GM23248 (cell line): Measurements from ENCODE around the gene CPEB3. TPM values are rescaled to one million over a fixed set of nuclear protein-coding genes. Genes with fewer than 3 reads are reported as not detected.

Experiments used
- DNase-seq: peaks from one replicate; pipeline ENCODE4 v3.0.0-alpha.2; 2015
- H2AFZ ChIP-seq: fragments of 200-600 bp; sonication (generic); 2 replicates; pipeline ENCODE4 v1.6.1; 2016; ENCODE audit warnings: antibody characterized with exemption
- H3F3A ChIP-seq: fragments of 200-600 bp; sonication (generic); 2 replicates; pipeline ENCODE4 v1.6.1; 2016; ENCODE audit warnings: mild to moderate bottlenecking, antibody characterized with exemption, mixed run types; ENCODE audit not compliant: insufficient read depth
- H3K27ac ChIP-seq: fragments of 200-600 bp; sonication (generic); 2 replicates; pipeline ENCODE4 v1.5.1; 2016; ENCODE audit warnings: mild to moderate bottlenecking
- H3K27me3 ChIP-seq: fragments of 200-600 bp; sonication (generic); replicated peaks from 2 replicates; pipeline ENCODE4 v1.6.1; 2016; ENCODE audit warnings: mild to moderate bottlenecking; ENCODE audit not compliant: insufficient read depth
- H3K36me3 ChIP-seq: fragments of 200-600 bp; sonication (generic); 2 replicates; pipeline ENCODE4 v1.6.1; 2016; ENCODE audit warnings: low read depth, mild to moderate bottlenecking
- H3K4me1 ChIP-seq: fragments of 200-600 bp; sonication (generic); 2 replicates; pipeline ENCODE4 v1.6.1; 2016; ENCODE audit warnings: mild to moderate bottlenecking; ENCODE audit not compliant: insufficient read depth
- H3K4me2 ChIP-seq: fragments of 200-600 bp; sonication (generic); one replicate; pipeline ENCODE4 v1.6.1; 2016; ENCODE audit warnings: mild to moderate bottlenecking; ENCODE audit not compliant: unreplicated experiment
- H3K4me3 ChIP-seq: fragments of 200-600 bp; sonication (generic); 2 replicates; pipeline ENCODE4 v1.5.1; 2016; ENCODE audit warnings: mild to moderate bottlenecking
- H3K79me2 ChIP-seq: fragments of 200-600 bp; sonication (generic); 2 replicates; pipeline ENCODE4 v1.6.1; 2016; ENCODE audit warnings: mild to moderate bottlenecking; ENCODE audit not compliant: insufficient read depth
- H3K9ac ChIP-seq: fragments of 200-600 bp; sonication (generic); 2 replicates; pipeline ENCODE4 v1.6.1; 2016; ENCODE audit warnings: mild to moderate bottlenecking
- H3K9me2 ChIP-seq: fragments of 200-600 bp; sonication (generic); 2 replicates; pipeline ENCODE4 v1.6.1; 2016; ENCODE audit warnings: mixed run types, mild to moderate bottlenecking, moderate library complexity; ENCODE audit not compliant: insufficient read depth
- H3K9me3 ChIP-seq: fragments of 200-600 bp; sonication (generic); one replicate; pipeline ENCODE4 v1.6.1; 2017; ENCODE audit warnings: low read depth
- H4K20me1 ChIP-seq: fragments of 200-600 bp; sonication (generic); 2 replicates; pipeline ENCODE4 v1.6.0; 2016; ENCODE audit not compliant: insufficient read depth
- EZH2 ChIP-seq: fragments of 200-600 bp; sonication (generic); IDR thresholded peaks from 2 replicates; pipeline ENCODE4 v1.6.1; 2018; ENCODE audit warnings: antibody characterized with exemption, mild to moderate bottlenecking; ENCODE audit not compliant: insufficient read depth, poor library complexity, severe bottlenecking
- EZH2phosphoT487 ChIP-seq: fragments of 200-600 bp; sonication (generic); IDR thresholded peaks from 2 replicates; pipeline ENCODE4 v1.6.1; 2018; ENCODE audit warnings: antibody characterized with exemption, moderate library complexity, mild to moderate bottlenecking, low read depth; ENCODE audit not compliant: insufficient read depth
- WGBS, 2 experiments: methylation state at CpG; one replicate each; pipeline ENCODE4 v1.1.6; 2015 to 2017; ENCODE audit warnings: low lambda C conversion rate in 2 of 2, low coverage in 1 of 2; ENCODE audit errors: missing lambda C conversion rate in 2 of 2; 5-methylcytosine and 5-hydroxymethylcytosine counted together
- in situ Hi-C: fragments of 300-500 bp; cut with MboI; formaldehyde crosslinking; loops from 2 replicates; pipeline ENCODE4 v1.15.0; 2020
- polyA plus RNA-seq: library from polyadenylated mRNA; unstranded; fragments of >200 nt; fragmentation: Nextera tagmentation; extraction: Ambion mirVana; gene quantifications from 2 replicates; pipeline ENCODE4 v1.2.1, GENCODE V29; 2016
- total RNA-seq: library from RNA; depleted of rRNA; stranded (reverse); fragments of >200 nt; shearing (Covaris generic); gene quantifications from 2 replicates; pipeline ENCODE4 v1.2.3, GENCODE V29; 2014

Gene CPEB3
- total and polyA plus RNA-seq, 2 experiments from 2014 or later: 0.60 to 1.1 TPM

GRCh38 chr10:92110039-92110794 lies 180.7 kb downstream of the CPEB3 start:
- WGBS, 2 experiments: 85 to 86% methylated on average over 6 of the region's 6 CpGs
- peak; percentile 50 for DNase-seq
- H3K9ac ChIP-seq: no peak overlapping the region
- H2AFZ ChIP-seq: no peak overlapping the region
- H3K9me2 ChIP-seq: no peaks in the 10 kb centered on the region
- H3K36me3 ChIP-seq: no peaks in the 10 kb centered on the region
- peak overlapping the region; percentile 31 for H3K4me2 ChIP-seq
- H3K27me3 ChIP-seq: peaks cover 11% of the 10 kb centered on the region; the same call in 1 of the 2 replicates
- H3K27ac ChIP-seq: no peak overlapping the region
- no peaks in the 10 kb centered on the region for H4K20me1 ChIP-seq
- H3F3A ChIP-seq: peaks cover 9% of the 10 kb centered on the region; the same call in 1 of the 2 replicates
- no peaks in the 10 kb centered on the region for H3K79me2 ChIP-seq
- H3K4me1 ChIP-seq: peaks cover 7% of the 10 kb centered on the region
- no peak overlapping the region for H3K4me3 ChIP-seq
- TF ChIP-seq EZH2phosphoT487: no peak
- no peak for TF ChIP-seq EZH2
- in situ Hi-C loops: no loop called here
- no peaks in the 10 kb centered on the region for H3K9me3 ChIP-seq

GRCh38 chr10:92108747-92109146 lies 182.1 kb downstream of the CPEB3 start:
- H3K9me3 ChIP-seq: no peaks in the 10 kb centered on the region
- DNase-seq: no peak
- no peak overlapping the region for H2AFZ ChIP-seq
- H3K9ac ChIP-seq: no peak overlapping the region
- H3K36me3 ChIP-seq: no peaks in the 10 kb centered on the region
- H3K27ac ChIP-seq: no peak overlapping the region
- peaks cover 10% of the 10 kb centered on the region; the same call in 1 of the 2 replicates for H3F3A ChIP-seq
- no peak overlapping the region for H3K4me3 ChIP-seq
- TF ChIP-seq EZH2: no peak
- TF ChIP-seq EZH2phosphoT487: no peak
- H3K4me1 ChIP-seq: peaks cover 11% of the 10 kb centered on the region
- H3K27me3 ChIP-seq: peaks cover 20% of the 10 kb centered on the region; the same call in 1 of the 2 replicates
- no peaks in the 10 kb centered on the region for H4K20me1 ChIP-seq
- H3K4me2 ChIP-seq: no peak overlapping the region
- 95 to 100% methylated on average over 2 of the region's 2 CpGs for WGBS, 2 experiments
- no peaks in the 10 kb centered on the region for H3K79me2 ChIP-seq
- H3K9me2 ChIP-seq: no peaks in the 10 kb centered on the region
- in situ Hi-C loops: no loop called here

- Histone ChIP-seq H3K9ac (no peak overlapping the region), H3K9me2 (no peaks in the 10 kb centered on the region), H3K79me2 (no peaks in the 10 kb centered on the region), H3K27ac (no peak overlapping the region), H4K20me1 (no peaks in the 10 kb centered on the region), H3K4me3 (no peak overlapping the region), H3K4me2 (no peak overlapping the region), H3K9me3 (no peaks in the 10 kb centered on the region), H3K4me1 (peaks cover 15% of the 10 kb centered on the region), H2AFZ (no peak overlapping the region), H3F3A (peaks cover 13% of the 10 kb centered on the region), H3K27me3 (peaks cover 20% of the 10 kb centered on the region; the same call in 1 of the 2 replicates), H3K36me3 (no peaks in the 10 kb centered on the region)
- in situ Hi-C loops: no loop called here
- DNase-seq: no peak
- no peak for TF ChIP-seq EZH2
- no peak for TF ChIP-seq EZH2phosphoT487
Observed at GRCh38 chr10:92108120-92108519, 182.8 kb downstream of the CPEB3 start.

GRCh38 chr10:92103376-92104090 lies 187.3 kb downstream of the CPEB3 start:
- Histone ChIP-seq H3F3A (peaks cover 21% of the 10 kb centered on the region), H4K20me1 (no peaks in the 10 kb centered on the region), H3K4me1 (peaks cover 24% of the 10 kb centered on the region), H3K27me3 (peaks cover 28% of the 10 kb centered on the region), H3K9me2 (no peaks in the 10 kb centered on the region), H3K9ac (no peak overlapping the region), H3K4me3 (no peak overlapping the region), H3K36me3 (no peaks in the 10 kb centered on the region), H3K27ac (no peak overlapping the region), H2AFZ (no peak overlapping the region), H3K79me2 (no peaks in the 10 kb centered on the region), H3K9me3 (no peaks in the 10 kb centered on the region), H3K4me2 (no peak overlapping the region)
- DNase-seq: peak; percentile 40
- in situ Hi-C loops: no loop called here
- TF ChIP-seq EZH2 (no peak), EZH2phosphoT487 (no peak)
- WGBS, 2 experiments: 81 to 83% methylated on average over 2 of the region's 2 CpGs
